Activated gamma-delta T cell treated with anti-CD3 and anti-CD28 coated beads, Interleukin-2, amount 50 U/mL, for 16 hours (primary cell): ENCODE data around the gene TCF12.
"Not testable (repeated sequence)": the region's sequence is repeated elsewhere in the genome, so short reads cannot be mapped to it uniquely, and the experiment has no call there.

Source experiments
- DNase-seq: peaks from one replicate; pipeline ENCODE4 v3.0.0-alpha.2; 2020; ENCODE audit warnings: low read depth

TCF12 gene

GRCh38 chr15:57094321-57095257 lies 176.1 kb downstream of the TCF12 start:
- DNase-seq: no peak

DNA sequence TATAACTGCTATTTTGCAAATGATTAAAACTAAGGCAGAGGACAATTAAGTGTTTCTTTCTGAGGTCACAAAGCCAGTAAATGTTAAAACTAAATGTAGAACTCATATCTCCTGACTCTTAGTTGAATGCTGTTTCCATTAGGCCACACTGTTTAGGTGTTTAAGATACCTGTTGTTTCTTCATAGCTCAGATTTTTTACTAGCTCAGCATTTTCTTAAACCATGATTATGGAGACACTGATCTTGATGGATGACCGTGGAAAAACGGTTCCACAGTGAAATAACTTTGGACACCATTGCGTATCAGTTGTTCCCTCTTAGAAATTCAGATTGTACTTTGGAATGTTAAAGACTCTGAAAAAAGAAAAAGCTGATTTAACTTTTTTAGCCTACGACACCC lies 177.5 kb downstream of the TCF12 start:
- no peak for DNase-seq

GRCh38 chr15:57097246-57097645 lies 178.8 kb downstream of the TCF12 start:
- no peak for DNase-seq

- DNase-seq: not testable (repeated sequence)
Observed at GRCh38 chr15:57097919-57098543, 179.6 kb downstream of the TCF12 start.

DNA sequence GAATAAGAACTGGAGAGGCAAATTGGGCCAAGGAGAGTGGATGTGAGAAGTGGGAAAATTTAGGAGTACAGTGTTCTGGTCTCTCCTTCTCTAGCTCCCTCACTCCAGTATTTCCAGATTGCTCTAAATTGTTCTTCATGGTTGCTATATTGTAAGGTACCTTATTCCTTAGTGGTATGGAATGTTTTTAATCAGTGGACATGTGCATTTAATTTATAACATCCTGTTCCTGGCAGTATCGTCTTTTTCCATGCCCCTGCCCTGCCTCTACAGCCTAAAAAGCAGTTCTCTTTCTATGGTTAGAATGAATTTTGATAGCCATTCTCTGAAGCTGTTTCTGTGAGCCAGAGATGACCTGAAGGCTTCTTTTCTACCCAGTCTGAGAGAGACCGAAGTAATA lies 180.5 kb downstream of the TCF12 start:
- DNase-seq: no peak

- DNase-seq: no peak
Observed at GRCh38 chr15:57100136-57100539, 181.7 kb downstream of the TCF12 start.

GRCh38 chr15:57102858-57103257 lies 184.4 kb downstream of the TCF12 start:
- no peak for DNase-seq

DNA sequence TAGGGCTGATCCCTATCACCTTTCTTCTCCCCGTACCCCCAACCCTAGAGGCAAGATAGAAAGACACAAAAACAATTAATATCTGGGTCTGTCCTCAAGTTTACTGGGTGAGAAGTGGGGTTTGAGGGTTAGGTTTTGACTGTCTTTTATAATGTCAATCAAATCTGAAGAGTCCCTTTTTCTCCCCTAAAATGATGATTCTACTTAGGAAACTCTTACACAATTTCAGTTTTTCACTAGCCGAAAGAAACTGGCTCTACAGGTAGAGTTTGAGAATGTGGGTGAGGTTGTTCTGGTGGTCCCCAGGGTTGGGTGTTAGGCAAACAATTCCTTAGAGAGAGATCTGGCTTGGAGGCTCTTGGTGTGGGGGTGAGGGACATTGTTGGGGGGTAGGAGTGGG lies 189.9 kb downstream of the TCF12 start:
- no peak for DNase-seq

- DNase-seq: no peak
Observed at GRCh38 chr15:57109005-57109404, 190.6 kb downstream of the TCF12 start.

- DNase-seq: no peak
Observed at GRCh38 chr15:57111002-57111401, 192.6 kb downstream of the TCF12 start.

DNA sequence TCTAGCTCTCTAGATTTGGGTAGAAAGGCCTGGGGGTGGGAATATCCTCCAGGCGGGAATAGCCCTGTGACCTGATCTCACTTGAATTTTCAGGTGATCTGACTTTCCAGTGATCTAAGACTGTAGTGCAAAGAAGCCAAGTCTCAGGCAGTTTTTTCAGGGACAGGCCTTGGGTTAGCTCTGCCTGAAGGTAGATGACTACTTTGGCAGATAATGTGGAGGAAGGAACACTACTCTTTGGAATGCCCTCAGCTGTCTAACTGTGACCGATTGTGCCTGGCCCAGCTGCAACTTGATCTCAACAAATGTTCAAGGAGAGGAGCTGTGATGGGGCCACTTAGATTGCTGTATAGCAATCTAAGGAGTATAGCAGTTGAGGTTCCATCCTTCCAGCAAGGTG lies 193.7 kb downstream of the TCF12 start:
- no peak for DNase-seq

DNA sequence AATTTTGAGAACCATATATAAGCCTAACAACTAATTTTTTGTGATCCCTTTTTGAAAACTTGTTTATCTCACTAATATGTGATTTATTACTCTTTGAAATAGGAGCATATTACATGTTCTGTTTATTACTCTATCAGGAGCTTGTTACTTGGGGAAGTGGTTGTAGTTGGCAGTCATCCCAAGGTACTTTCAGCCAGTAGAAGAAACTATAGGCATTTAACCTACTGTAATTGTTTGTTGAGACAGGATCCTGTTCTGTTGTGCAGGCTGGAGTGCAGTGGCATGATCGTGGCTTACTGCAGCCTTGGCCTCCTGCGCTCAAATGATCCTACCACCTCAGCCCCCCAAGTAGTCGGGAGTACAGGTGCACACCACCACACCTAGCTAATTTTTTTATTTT lies 195.6 kb downstream of the TCF12 start:
- DNase-seq: no peak

DNA sequence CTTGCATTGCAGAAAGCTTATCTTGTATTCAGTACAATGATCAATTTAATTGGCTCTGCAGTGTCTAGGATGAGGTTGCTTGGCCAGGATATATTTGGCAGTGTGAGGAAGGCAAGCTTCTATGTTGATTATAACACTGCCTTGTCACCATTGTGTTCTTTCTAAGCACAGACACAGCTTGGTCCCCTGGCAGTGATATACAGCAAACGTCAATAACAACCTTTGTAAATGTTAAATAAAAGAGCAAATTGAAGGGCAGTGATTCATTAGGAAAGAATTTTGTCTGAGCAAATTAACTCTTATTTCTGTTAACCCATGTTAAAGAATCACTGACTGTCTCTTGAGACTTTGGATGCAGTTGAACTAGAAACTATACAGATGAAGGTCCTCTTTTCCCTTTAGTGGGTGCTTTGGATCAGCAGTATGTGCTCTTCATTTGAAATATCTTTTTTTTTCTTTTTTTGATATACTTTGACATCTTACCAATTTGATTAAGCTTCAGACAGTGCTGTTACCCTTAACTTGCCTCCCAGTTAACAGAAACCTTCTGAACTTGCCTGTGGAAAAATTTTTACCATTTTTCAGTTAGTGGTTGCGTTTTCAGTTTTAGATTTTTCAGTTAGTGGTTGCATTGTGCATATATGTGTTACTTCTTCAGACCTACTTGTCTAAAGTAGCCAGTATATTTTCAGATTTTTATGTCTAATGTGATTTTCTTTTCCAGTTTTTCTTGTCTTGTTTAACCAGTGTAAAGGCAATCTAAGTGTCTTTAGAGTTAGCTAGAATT lies 199.8 kb downstream of the TCF12 start:
- no peak for DNase-seq

- DNase-seq: no peak
Observed at GRCh38 chr15:57122080-57122840, 203.8 kb downstream of the TCF12 start.

DNA sequence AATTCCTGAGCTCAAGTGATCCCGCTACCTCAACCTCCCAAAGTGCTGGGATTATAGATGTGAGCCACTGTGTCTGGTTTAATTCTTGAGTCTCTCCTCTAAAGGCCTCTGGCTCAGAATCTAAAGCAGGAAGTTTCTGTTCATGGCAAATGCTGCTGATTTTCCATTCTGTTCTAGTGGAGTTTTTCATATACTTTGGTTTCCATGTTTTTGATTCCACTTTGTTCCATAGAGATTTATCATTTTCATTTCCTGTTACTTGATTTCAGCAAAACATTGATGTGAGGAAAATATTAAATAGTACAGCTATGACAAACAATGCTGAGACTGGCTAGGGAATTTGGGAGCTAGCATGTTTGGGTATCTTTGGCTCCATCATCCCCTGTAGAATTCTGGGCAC lies 205.6 kb downstream of the TCF12 start:
- no peak for DNase-seq

GRCh38 chr15:57129064-57129463 lies 210.6 kb downstream of the TCF12 start:
- no peak for DNase-seq

DNA sequence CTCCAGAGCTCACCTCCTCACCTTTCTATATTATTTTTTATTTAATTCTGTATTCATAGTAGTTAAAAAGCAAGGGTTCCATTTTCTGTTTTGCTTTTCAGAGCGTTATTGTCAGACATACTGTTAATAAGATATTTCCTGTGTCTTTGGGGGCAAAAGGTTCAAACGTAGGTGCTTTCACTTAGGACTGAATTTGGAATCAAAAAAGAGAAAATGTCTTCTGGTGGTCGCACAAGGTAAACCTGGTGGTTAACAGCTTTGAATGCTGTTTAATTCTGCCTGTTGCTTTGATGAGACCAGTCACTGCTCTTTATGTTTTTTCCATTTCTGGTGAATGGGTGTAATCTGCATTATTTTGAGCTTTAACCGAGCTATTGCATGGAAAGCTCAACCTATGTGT lies 212.5 kb downstream of the TCF12 start:
- DNase-seq: no peak

DNA sequence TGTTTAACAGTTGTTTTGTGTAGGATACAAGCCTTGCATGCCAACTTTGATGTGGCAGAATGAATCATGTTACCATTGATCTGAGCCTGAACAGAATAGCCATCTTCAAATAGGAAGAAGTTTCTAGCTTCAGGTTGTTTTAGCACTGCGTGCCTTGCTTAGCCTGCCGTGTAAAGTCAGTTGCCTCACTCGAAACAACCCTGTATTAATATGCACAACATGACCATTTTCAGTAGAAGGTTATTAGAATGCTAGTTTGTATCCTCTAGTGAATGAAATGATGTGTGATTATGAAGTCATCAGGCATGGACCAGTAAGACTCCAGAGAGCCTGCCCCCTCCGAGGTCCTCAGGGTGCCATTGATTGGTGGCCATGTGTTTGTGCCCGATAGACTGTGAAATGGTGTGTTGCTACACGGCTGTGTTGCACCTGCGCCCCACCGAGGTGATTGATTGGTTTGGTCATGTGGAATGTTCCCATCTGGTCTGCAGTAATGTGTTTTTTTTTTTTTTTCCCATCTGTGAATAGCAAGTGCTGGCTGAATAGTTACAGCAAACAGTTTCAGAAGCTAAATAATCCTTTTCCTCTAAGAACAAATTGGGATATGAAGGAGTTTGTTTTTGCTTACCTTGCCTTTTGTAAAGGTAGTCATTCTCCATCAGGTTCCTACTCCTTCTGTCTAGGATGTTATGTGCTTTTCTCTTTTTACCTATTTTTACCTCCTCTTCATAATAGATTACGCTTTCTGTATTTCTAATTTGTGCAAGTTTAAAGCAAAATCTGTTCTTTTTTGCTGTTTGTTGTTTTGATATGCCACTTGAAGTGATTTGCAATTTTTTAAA lies 214.9 kb downstream of the TCF12 start:
- no peak for DNase-seq

- no peak for DNase-seq
Observed at GRCh38 chr15:57134071-57134605, 215.7 kb downstream of the TCF12 start.

DNA sequence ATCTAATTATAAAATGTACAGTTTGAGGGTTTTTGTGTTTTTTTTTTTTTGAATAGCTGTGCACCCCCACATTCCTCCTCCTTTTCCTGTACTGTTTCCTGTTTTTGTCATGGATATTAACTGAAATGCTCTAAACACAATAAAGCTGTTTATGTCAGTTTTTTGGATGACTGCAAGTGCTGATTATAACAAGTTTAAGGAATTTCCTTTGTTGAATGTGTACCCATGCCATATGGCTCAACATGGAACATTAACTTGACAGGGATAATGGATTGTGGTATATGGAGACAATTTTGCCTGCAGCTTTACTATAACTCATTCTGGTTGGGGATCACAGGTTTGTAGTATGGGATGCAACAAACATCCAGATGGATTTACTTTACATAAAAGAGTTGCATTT lies 216.4 kb downstream of the TCF12 start:
- DNase-seq: no peak

DNA sequence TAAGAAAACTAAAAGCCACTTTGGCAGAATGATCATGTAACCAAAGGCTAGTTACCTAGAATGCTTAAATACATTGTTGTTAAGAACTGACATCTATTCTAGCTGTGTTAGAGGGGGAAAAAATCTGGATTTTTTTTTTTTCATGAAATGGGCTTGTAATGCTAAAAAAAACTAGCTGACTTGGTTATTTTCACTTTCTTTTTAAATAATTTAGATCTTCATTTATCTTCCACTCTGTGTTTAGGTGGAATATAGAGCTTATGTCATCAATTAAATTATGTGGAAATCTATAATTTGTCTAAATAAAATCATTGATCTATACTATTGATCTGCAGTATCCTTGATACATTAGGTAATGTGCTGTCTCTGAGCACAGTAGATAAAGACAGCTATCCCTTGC lies 217.4 kb downstream of the TCF12 start:
- no peak for DNase-seq
